WI38 (cell line): Measurements from ENCODE around the gene RGS7.
"Not testable (repeated sequence)": the region's sequence is repeated elsewhere in the genome, so short reads cannot be mapped to it uniquely, and the experiment has no call there.

Source experiments
- H3K4me3 ChIP-seq: 2 replicates; pipeline ENCODE4 v1.5.1; 2011; ENCODE audit warnings: low read depth, mild to moderate bottlenecking, control low read depth, low read length
- CTCF ChIP-seq: IDR thresholded peaks from 2 replicates; pipeline ENCODE4 v1.5.1; 2012; ENCODE audit warnings: low read depth, mild to moderate bottlenecking, control low read depth, low read length

The RGS7 gene

GRCh38 chr1:240763771-240764170, 593.2 kb downstream of the RGS7 start:
- H3K4me3 ChIP-seq: no peak overlapping the region
- no peak for TF ChIP-seq CTCF

GRCh38 chr1:240763095-240763494, 593.9 kb downstream of the RGS7 start:
- not testable (repeated sequence) for H3K4me3 ChIP-seq

DNA sequence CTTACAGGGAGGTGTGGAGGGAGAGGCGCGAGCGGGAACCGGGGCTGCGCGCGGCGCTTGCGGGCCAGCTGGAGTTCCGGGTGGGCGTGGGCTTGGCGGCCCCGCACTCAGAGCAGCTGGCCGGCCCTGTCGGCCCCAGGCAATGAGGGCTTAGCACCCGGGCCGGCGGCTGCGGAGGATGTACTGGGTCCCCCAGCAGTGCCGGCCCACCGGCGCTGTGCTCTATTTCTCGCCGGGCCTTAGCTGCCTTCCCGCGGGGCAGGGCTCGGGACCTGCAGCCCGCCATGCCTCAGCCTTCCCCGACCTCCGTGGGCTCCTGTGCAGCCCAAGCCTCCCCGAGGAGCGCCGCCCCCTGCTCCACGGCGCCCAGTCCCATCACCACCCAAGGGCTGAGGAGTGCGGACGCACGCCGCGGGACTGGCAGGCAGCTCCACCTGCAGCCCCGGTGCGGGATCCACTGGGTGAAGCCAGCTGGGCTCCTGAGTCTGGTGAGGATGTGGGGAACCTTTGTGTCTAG, 594.5 kb downstream of the RGS7 start:
- not testable (repeated sequence) for H3K4me3 ChIP-seq

GRCh38 chr1:240758777-240759176, 598.2 kb downstream of the RGS7 start:
- H3K4me3 ChIP-seq: not testable (repeated sequence)

- TF ChIP-seq CTCF: no peak
- no peak overlapping the region for H3K4me3 ChIP-seq
Observed at GRCh38 chr1:240758296-240758695, 598.7 kb downstream of the RGS7 start.

- no peak overlapping the region for H3K4me3 ChIP-seq
- no peak for TF ChIP-seq CTCF
Observed at GRCh38 chr1:240747907-240748306, 609.1 kb downstream of the RGS7 start.

- H3K4me3 ChIP-seq: no peak overlapping the region
- TF ChIP-seq CTCF: no peak
Observed at GRCh38 chr1:240743705-240744104, 613.3 kb downstream of the RGS7 start.

GRCh38 chr1:240739754-240740153, 617.3 kb downstream of the RGS7 start:
- no peak for TF ChIP-seq CTCF
- H3K4me3 ChIP-seq: no peak overlapping the region

DNA sequence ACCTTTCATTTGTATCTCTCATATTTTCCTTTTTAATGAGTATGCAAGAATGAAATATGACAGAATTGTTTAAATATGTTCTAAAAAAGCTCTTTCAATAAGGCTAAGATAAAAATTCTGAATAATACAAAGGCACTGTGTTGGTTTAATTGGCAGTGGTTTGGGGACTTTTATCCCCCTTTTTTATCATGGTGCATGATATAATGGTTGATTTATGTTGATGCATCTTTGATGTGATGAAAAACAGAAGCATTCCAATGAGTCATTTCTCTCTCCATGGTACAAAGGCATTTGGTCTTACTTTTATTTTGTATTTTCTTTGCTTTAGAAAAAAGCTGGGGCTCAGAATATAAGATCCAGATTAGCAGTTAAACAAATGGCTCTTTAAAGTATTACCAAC, 617.9 kb downstream of the RGS7 start:
- H3K4me3 ChIP-seq: no peak overlapping the region
- TF ChIP-seq CTCF: no peak
